GM12892 (cell line): ENCODE results near the gene MCCD1.

Experiments used
- DNase-seq: peaks from one replicate; pipeline ENCODE4 v3.0.0; 2011; ENCODE audit not compliant: insufficient read length
- FAIRE-seq: peaks from 2 replicates; lab custom pipeline; 2011; peaks lifted over from hg19 to GRCh38; lab: Jason Lieb, UNC
- POLR2A ChIP-seq: IDR thresholded peaks from 2 replicates; pipeline ENCODE4 v1.6.1; 2011; ENCODE audit warnings: low read depth, low read length, control low read depth
- POLR2AphosphoS5 ChIP-seq: IDR thresholded peaks from 2 replicates; pipeline ENCODE4 v1.6.1; 2011; ENCODE audit warnings: low read depth, low read length, control low read depth
- TAF1 ChIP-seq: IDR thresholded peaks from 2 replicates; pipeline ENCODE4 v1.6.1; 2011; ENCODE audit warnings: low read depth, mild to moderate bottlenecking, control low read depth, low read length, borderline replicate concordance

The MCCD1 gene

DNA sequence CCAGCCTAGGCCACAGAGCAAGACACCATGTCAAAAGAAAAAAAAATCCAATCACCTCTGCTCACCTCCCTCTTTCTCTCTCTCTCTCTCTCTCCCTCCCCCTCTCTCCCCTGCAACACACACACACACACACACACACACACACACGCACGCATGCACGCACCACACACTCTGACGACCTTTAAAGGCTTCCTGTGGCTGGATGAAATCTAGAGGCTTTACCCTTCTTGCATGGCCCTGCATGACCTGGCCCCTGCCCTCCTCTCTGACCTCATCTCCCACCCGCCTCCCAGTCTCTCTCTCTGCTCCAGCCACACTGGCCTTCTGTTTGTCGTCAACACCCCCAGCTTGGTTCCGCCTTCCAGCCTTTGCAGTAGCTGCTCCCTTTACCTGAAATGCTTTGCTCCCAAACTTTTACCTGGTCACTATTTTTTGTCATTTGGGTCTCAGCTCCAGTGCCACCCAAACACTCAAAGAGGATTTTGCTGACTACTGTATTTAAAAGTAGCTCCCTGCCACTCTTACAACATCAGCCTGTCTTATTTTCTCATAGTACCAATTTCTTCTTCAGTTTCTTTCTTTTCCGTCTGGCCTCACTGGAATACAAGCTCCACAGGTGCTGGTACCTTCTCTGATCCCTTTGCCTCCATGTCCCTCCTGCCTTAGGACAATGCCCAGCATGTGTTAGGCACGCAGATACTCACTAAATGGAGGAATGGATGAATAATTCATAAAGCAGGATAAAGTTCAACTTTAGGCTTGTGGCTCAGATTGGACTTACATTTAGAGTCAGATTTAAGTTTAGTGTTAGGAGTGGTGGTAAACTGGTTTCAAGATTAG, 39.0 kb downstream of the MCCD1 start:
- FAIRE-seq: peak; percentile 48
- DNase-seq: no peak
- TF ChIP-seq POLR2AphosphoS5 (0 out of 2 replicates have a peak, but pooled peaks have one; percentile 20), TAF1 (no peak), POLR2A (no peak)

DNA sequence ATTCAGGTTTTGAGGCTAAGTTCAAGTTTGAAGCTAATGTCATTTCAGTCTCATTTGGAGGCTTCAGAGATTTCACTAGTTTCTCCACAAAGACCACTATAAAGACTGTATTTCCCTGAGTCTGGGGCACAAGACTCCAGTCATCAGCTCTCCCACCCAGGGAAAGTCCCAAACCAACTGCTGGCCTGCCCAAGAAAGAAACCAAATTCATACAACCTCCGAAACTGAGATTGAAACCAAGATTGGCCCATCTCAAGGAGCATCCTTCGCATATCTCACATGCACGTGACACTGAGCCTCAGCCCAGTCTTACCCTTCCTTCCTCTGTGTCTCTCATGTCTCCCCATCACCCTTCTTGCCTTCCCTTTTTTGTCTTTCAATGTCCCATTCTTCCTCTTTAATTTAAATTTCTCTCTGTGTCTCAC, 39.8 kb downstream of the MCCD1 start:
- TF ChIP-seq POLR2A (no peak; the same call in 1 of the 2 replicates), POLR2AphosphoS5 (peak; percentile 41; the same call in 1 of the 2 replicates), TAF1 (no peak)
- DNase-seq (no peak), FAIRE-seq (peak; percentile 98)

DNA sequence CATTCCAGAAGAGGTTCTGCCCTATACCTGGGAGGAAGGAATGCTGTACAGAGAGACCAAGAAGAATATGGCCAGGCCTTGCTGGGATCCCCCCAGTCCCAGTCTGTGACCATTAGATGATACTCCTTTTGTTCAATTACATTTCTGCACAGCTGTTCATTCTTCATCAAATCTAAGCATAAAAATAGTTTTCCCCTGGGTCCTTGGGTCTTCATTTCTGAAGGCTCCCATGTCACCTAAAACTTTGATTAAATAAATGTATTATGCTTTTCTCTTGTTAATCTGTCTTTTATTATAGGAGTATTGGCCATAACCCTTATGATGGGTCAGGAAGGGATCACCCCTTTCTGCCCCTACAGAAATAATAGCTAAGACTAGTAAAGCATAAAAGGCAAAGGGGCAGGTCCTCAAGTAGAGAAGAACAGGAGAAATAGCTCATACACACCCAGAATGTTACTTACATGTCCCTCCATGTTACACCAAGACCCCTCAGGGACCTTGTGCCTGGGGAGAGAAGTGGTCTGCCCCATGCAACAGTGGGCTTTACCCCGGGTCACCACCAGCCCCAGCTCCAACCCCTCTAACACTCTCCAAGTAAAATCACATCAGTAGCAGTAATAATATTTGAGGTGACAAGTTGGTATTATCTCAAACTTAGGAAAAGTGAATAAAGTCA, 41.2 kb downstream of the MCCD1 start:
- DNase-seq: no peak
- TF ChIP-seq POLR2A (no peak), TAF1 (no peak), POLR2AphosphoS5 (no peak)
- no peak for FAIRE-seq

DNA sequence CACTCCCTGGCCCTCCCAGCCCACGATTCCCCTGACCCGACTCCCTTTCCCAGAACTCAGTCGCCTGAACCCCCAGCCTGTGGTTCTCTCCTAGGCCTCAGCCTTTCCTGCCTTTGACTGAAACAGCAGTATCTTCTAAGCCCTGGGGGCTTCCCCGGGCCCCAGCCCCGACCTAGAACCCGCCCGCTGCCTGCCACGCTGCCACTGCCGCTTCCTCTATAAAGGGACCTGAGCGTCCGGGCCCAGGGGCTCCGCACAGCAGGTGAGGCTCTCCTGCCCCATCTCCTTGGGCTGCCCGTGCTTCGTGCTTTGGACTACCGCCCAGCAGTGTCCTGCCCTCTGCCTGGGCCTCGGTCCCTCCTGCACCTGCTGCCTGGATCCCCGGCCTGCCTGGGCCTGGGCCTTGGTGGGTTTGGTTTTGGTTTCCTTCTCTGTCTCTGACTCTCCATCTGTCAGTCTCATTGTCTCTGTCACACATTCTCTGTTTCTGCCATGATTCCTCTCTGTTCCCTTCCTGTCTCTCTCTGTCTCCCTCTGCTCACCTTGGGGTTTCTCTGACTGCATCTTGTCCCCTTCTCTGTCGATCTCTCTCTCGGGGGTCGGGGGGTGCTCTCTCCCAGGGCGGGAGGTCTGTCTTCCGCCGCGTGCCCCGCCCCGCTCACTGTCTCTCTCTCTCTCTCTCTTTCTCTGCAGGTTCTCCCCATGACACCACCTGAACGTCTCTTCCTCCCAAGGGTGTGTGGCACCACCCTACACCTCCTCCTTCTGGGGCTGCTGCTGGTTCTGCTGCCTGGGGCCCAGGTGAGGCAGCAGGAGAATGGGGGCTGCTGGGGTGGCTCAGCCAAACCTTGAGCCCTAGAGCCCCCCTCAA, 43.5 kb downstream of the MCCD1 start, which contains the start of gene LTA:
Gene LTA (plus strand): TSS at position 249 of the 871 bp plus-strand sequence. CDS start 454 bp downstream, at position 703.
- peak; percentile 30; the same call in 1 of the 2 replicates for TF ChIP-seq TAF1
- TF ChIP-seq POLR2A: peak; percentile 93
- peak; percentile 91 for TF ChIP-seq POLR2AphosphoS5
- peak; percentile 95 for FAIRE-seq

DNA sequence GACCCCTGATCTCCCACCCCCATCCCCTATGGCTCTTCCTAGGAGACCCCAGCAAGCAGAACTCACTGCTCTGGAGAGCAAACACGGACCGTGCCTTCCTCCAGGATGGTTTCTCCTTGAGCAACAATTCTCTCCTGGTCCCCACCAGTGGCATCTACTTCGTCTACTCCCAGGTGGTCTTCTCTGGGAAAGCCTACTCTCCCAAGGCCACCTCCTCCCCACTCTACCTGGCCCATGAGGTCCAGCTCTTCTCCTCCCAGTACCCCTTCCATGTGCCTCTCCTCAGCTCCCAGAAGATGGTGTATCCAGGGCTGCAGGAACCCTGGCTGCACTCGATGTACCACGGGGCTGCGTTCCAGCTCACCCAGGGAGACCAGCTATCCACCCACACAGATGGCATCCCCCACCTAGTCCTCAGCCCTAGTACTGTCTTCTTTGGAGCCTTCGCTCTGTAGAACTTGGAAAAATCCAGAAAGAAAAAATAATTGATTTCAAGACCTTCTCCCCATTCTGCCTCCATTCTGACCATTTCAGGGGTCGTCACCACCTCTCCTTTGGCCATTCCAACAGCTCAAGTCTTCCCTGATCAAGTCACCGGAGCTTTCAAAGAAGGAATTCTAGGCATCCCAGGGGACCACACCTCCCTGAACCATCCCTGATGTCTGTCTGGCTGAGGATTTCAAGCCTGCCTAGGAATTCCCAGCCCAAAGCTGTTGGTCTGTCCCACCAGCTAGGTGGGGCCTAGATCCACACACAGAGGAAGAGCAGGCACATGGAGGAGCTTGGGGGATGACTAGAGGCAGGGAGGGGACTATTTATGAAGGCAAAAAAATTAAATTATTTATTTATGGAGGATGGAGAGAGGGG, 44.7 kb downstream of the MCCD1 start:
- TF ChIP-seq POLR2A (no peak), TAF1 (no peak), POLR2AphosphoS5 (no peak)
- FAIRE-seq (peak; percentile 30), DNase-seq (no peak)

More for the DNA sequence above, 43.5 kb downstream of the MCCD1 start, which contains the start of gene LTA:
- no peak for DNase-seq

DNA sequence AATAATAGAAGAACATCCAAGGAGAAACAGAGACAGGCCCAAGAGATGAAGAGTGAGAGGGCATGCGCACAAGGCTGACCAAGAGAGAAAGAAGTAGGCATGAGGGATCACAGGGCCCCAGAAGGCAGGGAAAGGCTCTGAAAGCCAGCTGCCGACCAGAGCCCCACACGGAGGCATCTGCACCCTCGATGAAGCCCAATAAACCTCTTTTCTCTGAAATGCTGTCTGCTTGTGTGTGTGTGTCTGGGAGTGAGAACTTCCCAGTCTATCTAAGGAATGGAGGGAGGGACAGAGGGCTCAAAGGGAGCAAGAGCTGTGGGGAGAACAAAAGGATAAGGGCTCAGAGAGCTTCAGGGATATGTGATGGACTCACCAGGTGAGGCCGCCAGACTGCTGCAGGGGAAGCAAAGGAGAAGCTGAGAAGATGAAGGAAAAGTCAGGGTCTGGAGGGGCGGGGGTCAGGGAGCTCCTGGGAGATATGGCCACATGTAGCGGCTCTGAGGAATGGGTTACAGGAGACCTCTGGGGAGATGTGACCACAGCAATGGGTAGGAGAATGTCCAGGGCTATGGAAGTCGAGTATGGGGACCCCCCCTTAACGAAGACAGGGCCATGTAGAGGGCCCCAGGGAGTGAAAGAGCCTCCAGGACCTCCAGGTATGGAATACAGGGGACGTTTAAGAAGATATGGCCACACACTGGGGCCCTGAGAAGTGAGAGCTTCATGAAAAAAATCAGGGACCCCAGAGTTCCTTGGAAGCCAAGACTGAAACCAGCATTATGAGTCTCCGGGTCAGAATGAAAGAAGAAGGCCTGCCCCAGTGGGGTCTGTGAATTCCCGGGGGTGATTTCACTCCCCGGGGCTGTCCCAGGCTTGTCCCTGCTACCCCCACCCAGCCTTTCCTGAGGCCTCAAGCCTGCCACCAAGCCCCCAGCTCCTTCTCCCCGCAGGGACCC, 45.6 kb downstream of the MCCD1 start:
- DNase-seq: no peak
- peak; percentile 84 for FAIRE-seq
- 0 out of 2 replicates have a peak, but pooled peaks have one; percentile 46 for TF ChIP-seq TAF1
- TF ChIP-seq POLR2AphosphoS5: peak; percentile 51; the same call in 1 of the 2 replicates
- TF ChIP-seq POLR2A: no peak

DNA sequence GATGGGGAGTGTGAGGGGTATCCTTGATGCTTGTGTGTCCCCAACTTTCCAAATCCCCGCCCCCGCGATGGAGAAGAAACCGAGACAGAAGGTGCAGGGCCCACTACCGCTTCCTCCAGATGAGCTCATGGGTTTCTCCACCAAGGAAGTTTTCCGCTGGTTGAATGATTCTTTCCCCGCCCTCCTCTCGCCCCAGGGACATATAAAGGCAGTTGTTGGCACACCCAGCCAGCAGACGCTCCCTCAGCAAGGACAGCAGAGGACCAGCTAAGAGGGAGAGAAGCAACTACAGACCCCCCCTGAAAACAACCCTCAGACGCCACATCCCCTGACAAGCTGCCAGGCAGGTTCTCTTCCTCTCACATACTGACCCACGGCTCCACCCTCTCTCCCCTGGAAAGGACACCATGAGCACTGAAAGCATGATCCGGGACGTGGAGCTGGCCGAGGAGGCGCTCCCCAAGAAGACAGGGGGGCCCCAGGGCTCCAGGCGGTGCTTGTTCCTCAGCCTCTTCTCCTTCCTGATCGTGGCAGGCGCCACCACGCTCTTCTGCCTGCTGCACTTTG, 46.7 kb downstream of the MCCD1 start, which contains the start of gene TNF:
Gene TNF (plus strand): TSS at position 231 of the 567 bp plus-strand sequence. CDS start 177 bp downstream, at position 408.
- DNase-seq: no peak
- FAIRE-seq: peak; percentile 93
- TF ChIP-seq TAF1: peak; percentile 91
- peak; percentile 100 for TF ChIP-seq POLR2A
- TF ChIP-seq POLR2AphosphoS5: peak; percentile 100

DNA sequence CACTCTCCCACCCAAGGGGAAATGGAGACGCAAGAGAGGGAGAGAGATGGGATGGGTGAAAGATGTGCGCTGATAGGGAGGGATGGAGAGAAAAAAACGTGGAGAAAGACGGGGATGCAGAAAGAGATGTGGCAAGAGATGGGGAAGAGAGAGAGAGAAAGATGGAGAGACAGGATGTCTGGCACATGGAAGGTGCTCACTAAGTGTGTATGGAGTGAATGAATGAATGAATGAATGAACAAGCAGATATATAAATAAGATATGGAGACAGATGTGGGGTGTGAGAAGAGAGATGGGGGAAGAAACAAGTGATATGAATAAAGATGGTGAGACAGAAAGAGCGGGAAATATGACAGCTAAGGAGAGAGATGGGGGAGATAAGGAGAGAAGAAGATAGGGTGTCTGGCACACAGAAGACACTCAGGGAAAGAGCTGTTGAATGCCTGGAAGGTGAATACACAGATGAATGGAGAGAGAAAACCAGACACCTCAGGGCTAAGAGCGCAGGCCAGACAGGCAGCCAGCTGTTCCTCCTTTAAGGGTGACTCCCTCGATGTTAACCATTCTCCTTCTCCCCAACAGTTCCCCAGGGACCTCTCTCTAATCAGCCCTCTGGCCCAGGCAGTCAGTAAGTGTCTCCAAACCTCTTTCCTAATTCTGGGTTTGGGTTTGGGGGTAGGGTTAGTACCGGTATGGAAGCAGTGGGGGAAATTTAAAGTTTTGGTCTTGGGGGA, 47.4 kb downstream of the MCCD1 start:
- TF ChIP-seq TAF1: no peak
- TF ChIP-seq POLR2AphosphoS5: no peak
- no peak for TF ChIP-seq POLR2A
- peak; percentile 65 for FAIRE-seq
- no peak for DNase-seq
